ENCODE results near the gene ATG4D. TPM values are rescaled to one million over a fixed set of nuclear protein-coding genes. Genes with fewer than 3 reads are reported as not detected.

ATG4D gene
- total and polyA plus RNA-seq, 10 of the 15 experiments (the other 5 are each of a cell fraction or from before 2014, with no cell fraction given): 0.39 to 28.7 (median 13.4) TPM

DNA sequence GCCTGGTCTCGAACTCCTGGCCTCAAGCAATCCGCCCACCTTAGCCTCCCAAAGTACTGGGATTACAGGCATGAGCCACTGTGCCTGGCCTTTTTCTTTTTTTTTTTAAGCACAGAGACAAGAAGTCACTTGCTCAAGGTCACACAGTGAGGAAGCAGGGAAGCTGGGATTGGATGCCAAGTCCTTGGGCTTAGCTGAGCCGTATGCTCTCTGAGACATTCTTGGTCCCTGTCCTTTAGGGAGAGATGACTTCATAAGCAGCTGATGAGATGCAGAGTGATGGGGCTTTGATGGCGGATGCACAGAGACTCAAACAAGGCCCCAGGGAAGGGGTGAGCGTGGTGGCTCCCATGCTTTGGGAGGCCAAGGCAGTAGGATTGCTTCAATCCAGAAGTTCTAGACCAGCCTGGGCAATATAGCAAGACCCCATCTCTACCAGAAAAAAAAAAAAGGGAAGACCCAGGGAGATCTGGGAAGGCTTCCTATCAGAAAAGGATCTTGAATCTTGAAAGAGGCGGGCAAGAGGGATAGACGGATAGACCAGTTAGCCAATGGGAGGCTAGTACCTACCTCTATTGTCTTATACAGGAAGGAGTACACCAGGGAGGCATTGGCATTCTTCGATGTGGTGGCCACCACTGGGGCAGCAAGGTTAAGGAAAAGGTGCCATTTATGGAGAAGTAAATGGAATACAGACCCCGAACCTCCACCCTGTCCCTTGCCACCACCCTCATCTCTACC lies 39.5 kb downstream of the ATG4D start:
- DNase-seq (ENCODE audit: low read depth, low spot score) (no peak), FAIRE-seq (no peak), ATAC-seq (no peak)
- intact Hi-C loops (cut with micrococcal nuclease; ENCODE audit: unreplicated experiment) (no loop called here), in situ Hi-C loops (cut with MboI) (loop anchor here (5.0 kb wide), 2 partner anchors 59 to 114 kb away; no protein-coding TSS in a partner anchor)
- Histone ChIP-seq H3K4me2 (ENCODE audit: control insufficient read depth, insufficient read depth) (no peak overlapping the region), H3K79me2 (ENCODE audit: control insufficient read depth, insufficient read depth, low read length) (no peaks in the 10 kb centered on the region), H3K9ac (ENCODE audit: control insufficient read depth, insufficient read depth, low read length) (no peak overlapping the region), H3K27me3 (replicated peaks in 1 of 2; ENCODE audit: control insufficient read depth in 2 of 2, insufficient read depth in 2 of 2, low read length in 1 of 2) (no peaks in the 10 kb centered on the region; a peak in 1 of 4 replicates), H3K9me3 (replicated peaks; ENCODE audit: control insufficient read depth, insufficient read depth, low read length) (no peaks in the 10 kb centered on the region), H3K27ac (ENCODE audit: control insufficient read depth, insufficient read depth) (no peak overlapping the region), H3K36me3 (ENCODE audit: control insufficient read depth in 2 of 2, insufficient read depth in 2 of 2, low read length in 1 of 2) (no peaks in the 10 kb centered on the region), H3K4me1 (ENCODE audit: control insufficient read depth, insufficient read depth, low read length) (peaks cover 2% of the 10 kb centered on the region; the same call in 1 of the 2 replicates), H2AFZ (ENCODE audit: control insufficient read depth, low read depth, low read length) (no peak overlapping the region), H3K4me3 (no peak overlapping the region), H4K20me1 (ENCODE audit: control insufficient read depth, insufficient read depth) (no peaks in the 10 kb centered on the region)
- ChIA-PET CTCF (interaction anchor here (0.6 to 9.3 kb wide), 4 partner anchors 61 to 155 kb away, joined by 3 to 397 read pairs (median 112); partner anchors contain the start of gene QTRT1), POLR2A (interaction anchor here (4.0 kb wide), 1 partner anchor 62 kb away, joined by 24 read pairs; no protein-coding TSS in a partner anchor), RAD21 (ENCODE audit: unreplicated experiment) (interaction anchor here (1.5 to 5.7 kb wide), 4 partner anchors 20 to 116 kb away, joined by 3 to 250 read pairs (median 93); partner anchors contain the start of gene QTRT1), SMC1A (ENCODE audit: uncharacterized antibody, unreplicated experiment) (interaction anchor here (1.4 to 9.0 kb wide), 3 partner anchors 52 to 116 kb away, joined by 4 to 252 read pairs (median 103); partner anchors contain the start of gene QTRT1)
- BruUV-seq (replicated peaks): no TSS peak
- TF ChIP-seq, protein P1, sequence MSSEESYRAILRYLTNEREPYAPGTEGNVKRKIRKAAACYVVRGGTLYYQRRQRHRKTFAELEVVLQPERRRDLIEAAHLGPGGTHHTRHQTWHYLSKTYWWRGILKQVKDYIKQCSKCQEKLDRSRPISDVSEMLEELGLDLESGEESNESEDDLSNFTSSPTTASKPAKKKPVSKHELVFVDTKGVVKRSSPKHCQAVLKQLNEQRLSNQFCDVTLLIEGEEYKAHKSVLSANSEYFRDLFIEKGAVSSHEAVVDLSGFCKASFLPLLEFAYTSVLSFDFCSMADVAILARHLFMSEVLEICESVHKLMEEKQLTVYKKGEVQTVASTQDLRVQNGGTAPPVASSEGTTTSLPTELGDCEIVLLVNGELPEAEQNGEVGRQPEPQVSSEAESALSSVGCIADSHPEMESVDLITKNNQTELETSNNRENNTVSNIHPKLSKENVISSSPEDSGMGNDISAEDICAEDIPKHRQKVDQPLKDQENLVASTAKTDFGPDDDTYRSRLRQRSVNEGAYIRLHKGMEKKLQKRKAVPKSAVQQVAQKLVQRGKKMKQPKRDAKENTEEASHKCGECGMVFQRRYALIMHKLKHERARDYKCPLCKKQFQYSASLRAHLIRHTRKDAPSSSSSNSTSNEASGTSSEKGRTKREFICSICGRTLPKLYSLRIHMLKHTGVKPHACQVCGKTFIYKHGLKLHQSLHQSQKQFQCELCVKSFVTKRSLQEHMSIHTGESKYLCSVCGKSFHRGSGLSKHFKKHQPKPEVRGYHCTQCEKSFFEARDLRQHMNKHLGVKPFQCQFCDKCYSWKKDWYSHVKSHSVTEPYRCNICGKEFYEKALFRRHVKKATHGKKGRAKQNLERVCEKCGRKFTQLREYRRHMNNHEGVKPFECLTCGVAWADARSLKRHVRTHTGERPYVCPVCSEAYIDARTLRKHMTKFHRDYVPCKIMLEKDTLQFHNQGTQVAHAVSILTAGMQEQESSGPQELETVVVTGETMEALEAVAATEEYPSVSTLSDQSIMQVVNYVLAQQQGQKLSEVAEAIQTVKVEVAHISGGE (CRISPR knock-in tag; IDR thresholded peaks at IDR 0.05): no peak
- TF ChIP-seq, protein P2, sequence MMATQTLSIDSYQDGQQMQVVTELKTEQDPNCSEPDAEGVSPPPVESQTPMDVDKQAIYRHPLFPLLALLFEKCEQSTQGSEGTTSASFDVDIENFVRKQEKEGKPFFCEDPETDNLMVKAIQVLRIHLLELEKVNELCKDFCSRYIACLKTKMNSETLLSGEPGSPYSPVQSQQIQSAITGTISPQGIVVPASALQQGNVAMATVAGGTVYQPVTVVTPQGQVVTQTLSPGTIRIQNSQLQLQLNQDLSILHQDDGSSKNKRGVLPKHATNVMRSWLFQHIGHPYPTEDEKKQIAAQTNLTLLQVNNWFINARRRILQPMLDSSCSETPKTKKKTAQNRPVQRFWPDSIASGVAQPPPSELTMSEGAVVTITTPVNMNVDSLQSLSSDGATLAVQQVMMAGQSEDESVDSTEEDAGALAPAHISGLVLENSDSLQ (IDR thresholded peaks at IDR 0.05): peak; percentile 80
- TF ChIP-seq MTA3 (IDR thresholded peaks at IDR 0.05; ENCODE audit: borderline replicate concordance, low read length) (no peak), HDGF (IDR thresholded peaks at IDR 0.05) (no peak), NRF1 (conservative IDR thresholded peaks at IDR 0.05; ENCODE audit: low read depth, low read length) (no peak)
- TF ChIP-seq, protein P3, sequence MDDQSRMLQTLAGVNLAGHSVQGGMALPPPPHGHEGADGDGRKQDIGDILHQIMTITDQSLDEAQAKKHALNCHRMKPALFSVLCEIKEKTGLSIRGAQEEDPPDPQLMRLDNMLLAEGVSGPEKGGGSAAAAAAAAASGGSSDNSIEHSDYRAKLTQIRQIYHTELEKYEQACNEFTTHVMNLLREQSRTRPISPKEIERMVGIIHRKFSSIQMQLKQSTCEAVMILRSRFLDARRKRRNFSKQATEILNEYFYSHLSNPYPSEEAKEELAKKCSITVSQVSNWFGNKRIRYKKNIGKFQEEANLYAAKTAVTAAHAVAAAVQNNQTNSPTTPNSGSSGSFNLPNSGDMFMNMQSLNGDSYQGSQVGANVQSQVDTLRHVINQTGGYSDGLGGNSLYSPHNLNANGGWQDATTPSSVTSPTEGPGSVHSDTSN (IDR thresholded peaks at IDR 0.05; ENCODE audit: insufficient replicate concordance, low read depth, low read length): peak; percentile 51
- WGBS (ENCODE audit: insufficient coverage, insufficient replicate concordance, low lambda C conversion rate, missing lambda C conversion rate): 47% methylated on average over 9 of the region's 9 CpGs

All from GM12878 (cell line).